Measurements from ENCODE around the gene KNL1. TPM values are rescaled to one million over a fixed set of nuclear protein-coding genes. Genes with fewer than 3 reads are reported as not detected.

The KNL1 gene
- total RNA-seq, 1 donor from 2014 or later, result 6.2 TPM

GRCh38 chr15:40550341-40551037 is 43.6 kb upstream of the KNL1 start:
- TF ChIP-seq CTCF (IDR thresholded peaks at IDR 0.05), result no peak
- Mint-ChIP-seq H3K27me3 (ENCODE audit: unreplicated experiment) (no peaks in the 10 kb centered on the region), H3K4me1 (ENCODE audit: unreplicated experiment) (no peaks in the 10 kb centered on the region), H3K27ac (ENCODE audit: unreplicated experiment) (no peak overlapping the region), H3K9me3 (ENCODE audit: unreplicated experiment) (no peaks in the 10 kb centered on the region), H3K36me3 (ENCODE audit: unreplicated experiment) (peaks cover 38% of the 10 kb centered on the region), H3K4me3 (ENCODE audit: unreplicated experiment) (no peak overlapping the region)
- no peak for DNase-seq (ENCODE audit: extremely low spot score, unreplicated experiment)

GRCh38 chr15:40554161-40554525 is 39.9 kb upstream of the KNL1 start:
- no peaks in the 10 kb centered on the region for H3K4me1 Mint-ChIP-seq (ENCODE audit: unreplicated experiment)
- no peak overlapping the region for H3K27ac Mint-ChIP-seq (ENCODE audit: unreplicated experiment)
- DNase-seq (ENCODE audit: extremely low spot score, unreplicated experiment), result no peak
- no peak for TF ChIP-seq CTCF (IDR thresholded peaks at IDR 0.05)
- no peak overlapping the region for H3K4me3 Mint-ChIP-seq (ENCODE audit: unreplicated experiment)
- H3K36me3 Mint-ChIP-seq (ENCODE audit: unreplicated experiment), result peaks cover 48% of the 10 kb centered on the region
- H3K27me3 Mint-ChIP-seq (ENCODE audit: unreplicated experiment), result no peaks in the 10 kb centered on the region
- no peaks in the 10 kb centered on the region for H3K9me3 Mint-ChIP-seq (ENCODE audit: unreplicated experiment)

GRCh38 chr15:40555876-40556275 is 38.2 kb upstream of the KNL1 start:
- DNase-seq (ENCODE audit: extremely low spot score, unreplicated experiment), result no peak
- Mint-ChIP-seq H3K4me3 (ENCODE audit: unreplicated experiment) (no peak overlapping the region), H3K4me1 (ENCODE audit: unreplicated experiment) (no peaks in the 10 kb centered on the region), H3K27me3 (ENCODE audit: unreplicated experiment) (no peaks in the 10 kb centered on the region), H3K9me3 (ENCODE audit: unreplicated experiment) (no peaks in the 10 kb centered on the region), H3K36me3 (ENCODE audit: unreplicated experiment) (peaks cover 44% of the 10 kb centered on the region), H3K27ac (ENCODE audit: unreplicated experiment) (no peak overlapping the region)
- TF ChIP-seq CTCF (IDR thresholded peaks at IDR 0.05), result no peak

- no peaks in the 10 kb centered on the region for H3K27me3 Mint-ChIP-seq (ENCODE audit: unreplicated experiment)
- peaks cover 27% of the 10 kb centered on the region for H3K36me3 Mint-ChIP-seq (ENCODE audit: unreplicated experiment)
- H3K4me1 Mint-ChIP-seq (ENCODE audit: unreplicated experiment), result peaks cover 9% of the 10 kb centered on the region
- TF ChIP-seq CTCF (IDR thresholded peaks at IDR 0.05), result no peak
- DNase-seq (ENCODE audit: extremely low spot score, unreplicated experiment), result no peak
- H3K4me3 Mint-ChIP-seq (ENCODE audit: unreplicated experiment), result no peak overlapping the region
- no peaks in the 10 kb centered on the region for H3K9me3 Mint-ChIP-seq (ENCODE audit: unreplicated experiment)
- no peak overlapping the region for H3K27ac Mint-ChIP-seq (ENCODE audit: unreplicated experiment)
These were observed 34.9 kb upstream of the KNL1 start for GRCh38 chr15:40558952-40559742.

- Mint-ChIP-seq H3K27me3 (ENCODE audit: unreplicated experiment) (no peaks in the 10 kb centered on the region), H3K36me3 (ENCODE audit: unreplicated experiment) (peaks cover 9% of the 10 kb centered on the region), H3K9me3 (ENCODE audit: unreplicated experiment) (no peaks in the 10 kb centered on the region), H3K4me1 (ENCODE audit: unreplicated experiment) (peaks cover 17% of the 10 kb centered on the region), H3K27ac (ENCODE audit: unreplicated experiment) (no peak overlapping the region), H3K4me3 (ENCODE audit: unreplicated experiment) (no peak overlapping the region)
- TF ChIP-seq CTCF (IDR thresholded peaks at IDR 0.05), result no peak
- DNase-seq (ENCODE audit: extremely low spot score, unreplicated experiment), result no peak
These were observed 31.4 kb upstream of the KNL1 start for GRCh38 chr15:40562691-40563090.

All from osteocyte (in vitro differentiated cells).